Measurements from ENCODE around the gene GAGE12J. TPM values are rescaled to one million over a fixed set of nuclear protein-coding genes. Genes with fewer than 3 reads are reported as not detected.
"Not testable (repeated sequence)": the region's sequence is repeated elsewhere in the genome, so short reads cannot be mapped to it uniquely, and the experiment has no call there.

Gene GAGE12J
- total RNA-seq, 1 experiment from 2014 or later: not detected

- BruUV-seq (replicated peaks): no TSS peak
- no peaks in the 10 kb centered on the region for H3K4me1 Mint-ChIP-seq (ENCODE audit: low read depth, unreplicated experiment)
- H3K27me3 Mint-ChIP-seq (ENCODE audit: insufficient read depth, unreplicated experiment): peaks cover 4% of the 10 kb centered on the region
- no peaks in the 10 kb centered on the region for H3K36me3 Mint-ChIP-seq (ENCODE audit: insufficient read depth, unreplicated experiment)
- H3K9me3 ChIP-seq: no peaks in the 10 kb centered on the region
- H3K4me3 Mint-ChIP-seq (ENCODE audit: unreplicated experiment): no peak overlapping the region
- ChIA-PET POLR2A (no interaction called here), CTCF (no interaction called here)
- no peak overlapping the region for H3K27ac Mint-ChIP-seq (ENCODE audit: unreplicated experiment)
- no peaks in the 10 kb centered on the region for H3K36me3 ChIP-seq (ENCODE audit: control insufficient read depth, insufficient read depth, low read length)
- no peaks in the 10 kb centered on the region for H3K4me1 ChIP-seq
- no peak overlapping the region for H3K4me3 ChIP-seq (ENCODE audit: low read depth, low read length)
- H3K27me3 ChIP-seq (replicated peaks; ENCODE audit: control insufficient read depth, insufficient read depth, low read length): no peaks in the 10 kb centered on the region
- H3K9me3 Mint-ChIP-seq (ENCODE audit: unreplicated experiment): no peaks in the 10 kb centered on the region
- TF ChIP-seq CTCF (IDR thresholded peaks at IDR 0.05; ENCODE audit: insufficient read depth in 1 of 2, low read depth in 1 of 2, low read length in 1 of 2, severe bottlenecking in 1 of 2, unreplicated experiment in 1 of 2): no peak
- intact Hi-C loops (cut with micrococcal nuclease; ENCODE audit: unreplicated experiment): no loop called here
- no peak for DNase-seq
Measured at GRCh38 chrX:49300703-49301102, 21.1 kb upstream of the GAGE12J start.

- Mint-ChIP-seq H3K27me3 (ENCODE audit: insufficient read depth, unreplicated experiment) (no peaks in the 10 kb centered on the region), H3K4me1 (ENCODE audit: low read depth, unreplicated experiment) (peaks cover under 1% of the 10 kb centered on the region), H3K4me3 (ENCODE audit: unreplicated experiment) (no peak within 1 kb of the TSS), H3K36me3 (ENCODE audit: insufficient read depth, unreplicated experiment) (peaks cover under 1% of the 10 kb centered on the region), H3K9me3 (ENCODE audit: unreplicated experiment) (no peaks in the 10 kb centered on the region), H3K27ac (ENCODE audit: unreplicated experiment) (no peak within 1 kb of the TSS)
- Histone ChIP-seq H3K4me3 (ENCODE audit: low read depth, low read length) (no peak within 1 kb of the TSS), H3K4me1 (no peaks in the 10 kb centered on the region), H3K27me3 (replicated peaks; ENCODE audit: control insufficient read depth, insufficient read depth, low read length) (no peaks in the 10 kb centered on the region), H3K9me3 (no peaks in the 10 kb centered on the region), H3K36me3 (ENCODE audit: control insufficient read depth, insufficient read depth, low read length) (no peaks in the 10 kb centered on the region)
- intact Hi-C loops (cut with micrococcal nuclease; ENCODE audit: unreplicated experiment): no loop called here
- no TSS peak for BruUV-seq (replicated peaks)
- no peak for DNase-seq
- POLR2A ChIA-PET: no interaction called here
- CTCF ChIA-PET: no interaction called here
- TF ChIP-seq CTCF (IDR thresholded peaks at IDR 0.05; ENCODE audit: insufficient read depth in 1 of 2, low read depth in 1 of 2, low read length in 1 of 2, severe bottlenecking in 1 of 2, unreplicated experiment in 1 of 2): no peak
Measured at GRCh38 chrX:49303346-49303745, 18.5 kb upstream of the GAGE12J start, which contains the start of gene GAGE10. Gene GAGE10 (plus strand): TSS chrX:49303646. CDS start chrX:49304860, 1,214 bp downstream.

- H3K9me3 ChIP-seq: not testable (repeated sequence)
Measured at GRCh38 chrX:49307775-49308174, 14.1 kb upstream of the GAGE12J start.

More at GRCh38 chrX:49307775-49308174, 14.1 kb upstream of the GAGE12J start:
- intact Hi-C loops (cut with micrococcal nuclease; ENCODE audit: unreplicated experiment); BruUV-seq (replicated peaks); H3K27me3 Mint-ChIP-seq (ENCODE audit: insufficient read depth, unreplicated experiment); H3K4me1 ChIP-seq; H3K4me3 Mint-ChIP-seq (ENCODE audit: unreplicated experiment); CTCF ChIA-PET; H3K9me3 Mint-ChIP-seq (ENCODE audit: unreplicated experiment); H3K27ac Mint-ChIP-seq (ENCODE audit: unreplicated experiment); H3K36me3 ChIP-seq (ENCODE audit: control insufficient read depth, insufficient read depth, low read length); POLR2A ChIA-PET; H3K4me3 ChIP-seq (ENCODE audit: low read depth, low read length); H3K27me3 ChIP-seq (replicated peaks; ENCODE audit: control insufficient read depth, insufficient read depth, low read length); DNase-seq: not testable (repeated sequence)
- peaks cover 23% of the 10 kb centered on the region for H3K4me1 Mint-ChIP-seq (ENCODE audit: low read depth, unreplicated experiment)
- peaks cover 14% of the 10 kb centered on the region for H3K36me3 Mint-ChIP-seq (ENCODE audit: insufficient read depth, unreplicated experiment)
